HCT116 (cell line): ENCODE results near the gene PPM1M.

Experiments used
- CTCF ChIP-seq, 3 experiments: fragments of 200-600 bp in 1 of 3; sonication (generic) in 1 of 3; IDR thresholded peaks in 2 of 3; conservative IDR thresholded peaks in 1 of 3; 2 replicates each; pipeline ENCODE4 v1.5.1; 2012 to 2017; ENCODE audit warnings: low read depth in 2 of 3, low read length in 2 of 3, antibody characterized with exemption in 1 of 3, borderline replicate concordance in 1 of 3, control low read depth in 1 of 3, mild to moderate bottlenecking in 1 of 3, mixed read lengths in 1 of 3, mixed run types in 1 of 3, moderate library complexity in 1 of 3; ENCODE audit not compliant: insufficient read depth in 1 of 3
- EZH2 ChIP-seq: fragments of 200-600 bp; sonication (generic); IDR thresholded peaks from 2 replicates; pipeline ENCODE4 v1.6.1; 2017; ENCODE audit warnings: antibody characterized with exemption, mixed run types
- EZH2phosphoT487 ChIP-seq: fragments of 200-600 bp; IDR thresholded peaks from 2 replicates; pipeline ENCODE4 v1.6.1; 2018; ENCODE audit warnings: antibody characterized with exemption, borderline replicate concordance
- POLR2A ChIP-seq: IDR thresholded peaks from 2 replicates; pipeline ENCODE4 v1.7.0; 2011; ENCODE audit warnings: borderline replicate concordance; ENCODE audit not compliant: insufficient read depth, insufficient read length; ENCODE audit errors: extremely low read depth
- SP1 ChIP-seq: IDR thresholded peaks from 2 replicates; pipeline ENCODE4 v1.6.1; 2012; ENCODE audit warnings: low read depth
- YY1 ChIP-seq: IDR thresholded peaks from 2 replicates; pipeline ENCODE4 v1.6.1; 2011; ENCODE audit warnings: low read length, low read depth, moderate library complexity, mild to moderate bottlenecking; ENCODE audit not compliant: insufficient replicate concordance; ENCODE audit errors: extremely low read depth
- TF ChIP-seq, protein P1 (sequence below): IDR thresholded peaks from 2 replicates; pipeline ENCODE4 v1.6.1; 2012

DNA sequence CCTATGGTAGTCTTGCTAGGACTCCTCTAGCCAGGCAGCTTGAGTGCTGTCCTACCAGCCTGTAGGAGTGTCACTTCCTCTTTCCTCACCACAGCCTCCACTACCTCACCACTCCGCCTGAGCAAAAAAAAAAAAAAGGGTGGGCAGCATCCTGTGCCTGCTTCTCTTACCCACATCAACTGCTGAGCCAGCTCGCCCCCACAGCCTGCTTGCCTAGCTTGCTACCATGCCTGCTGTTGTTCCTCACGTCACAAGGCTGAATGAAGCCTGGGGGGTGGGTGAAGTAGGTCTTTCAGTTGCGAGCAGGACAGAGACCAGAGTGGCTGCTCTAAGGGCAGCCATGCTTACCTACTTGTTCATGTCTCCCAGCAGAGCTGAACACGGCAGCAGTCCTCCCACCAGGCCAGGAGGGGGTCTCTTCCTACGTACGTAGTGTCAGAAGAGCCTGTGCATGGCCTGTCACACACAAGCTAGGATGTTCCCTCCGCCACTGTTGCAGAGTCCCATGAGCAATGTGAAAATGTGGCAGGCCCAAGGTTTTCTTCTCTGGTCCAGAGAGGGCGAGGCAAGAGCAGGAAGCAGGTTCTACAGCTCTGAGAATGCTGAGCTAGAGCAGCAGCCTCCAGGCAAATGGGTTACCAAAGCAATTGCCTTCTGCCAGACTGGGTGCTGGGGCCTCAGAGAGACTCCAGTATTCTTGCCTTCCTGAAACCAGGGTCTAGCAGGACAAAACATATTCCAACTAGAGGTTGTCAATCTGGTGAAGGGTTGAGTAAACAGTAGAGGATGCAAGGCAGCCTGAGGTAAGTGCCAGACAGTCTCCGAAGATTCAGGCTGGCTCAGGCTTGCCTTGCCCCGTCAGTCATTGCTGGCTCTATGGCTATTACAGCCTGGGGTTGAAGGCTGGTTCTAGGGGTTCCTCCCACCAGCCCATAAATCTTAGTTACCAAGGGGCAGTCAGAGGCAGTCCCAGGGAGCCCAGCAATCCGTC lies 8.1 kb downstream of the PPM1M start:
- TF ChIP-seq CTCF (IDR thresholded peaks at IDR 0.05 in 2 of 3, conservative IDR thresholded peaks at IDR 0.05 in 1 of 3; ENCODE audit: borderline replicate concordance in 1 of 3, insufficient read depth in 1 of 3, low read depth in 2 of 3, low read length in 2 of 3) (no peak), POLR2A (no peak), SP1 (no peak), YY1 (no peak), EZH2 (no peak), EZH2phosphoT487 (no peak)
- TF ChIP-seq, protein P1, sequence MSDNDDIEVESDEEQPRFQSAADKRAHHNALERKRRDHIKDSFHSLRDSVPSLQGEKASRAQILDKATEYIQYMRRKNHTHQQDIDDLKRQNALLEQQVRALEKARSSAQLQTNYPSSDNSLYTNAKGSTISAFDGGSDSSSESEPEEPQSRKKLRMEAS: no peak
